ENCODE results near the gene TNS1.

TNS1 gene

DNA sequence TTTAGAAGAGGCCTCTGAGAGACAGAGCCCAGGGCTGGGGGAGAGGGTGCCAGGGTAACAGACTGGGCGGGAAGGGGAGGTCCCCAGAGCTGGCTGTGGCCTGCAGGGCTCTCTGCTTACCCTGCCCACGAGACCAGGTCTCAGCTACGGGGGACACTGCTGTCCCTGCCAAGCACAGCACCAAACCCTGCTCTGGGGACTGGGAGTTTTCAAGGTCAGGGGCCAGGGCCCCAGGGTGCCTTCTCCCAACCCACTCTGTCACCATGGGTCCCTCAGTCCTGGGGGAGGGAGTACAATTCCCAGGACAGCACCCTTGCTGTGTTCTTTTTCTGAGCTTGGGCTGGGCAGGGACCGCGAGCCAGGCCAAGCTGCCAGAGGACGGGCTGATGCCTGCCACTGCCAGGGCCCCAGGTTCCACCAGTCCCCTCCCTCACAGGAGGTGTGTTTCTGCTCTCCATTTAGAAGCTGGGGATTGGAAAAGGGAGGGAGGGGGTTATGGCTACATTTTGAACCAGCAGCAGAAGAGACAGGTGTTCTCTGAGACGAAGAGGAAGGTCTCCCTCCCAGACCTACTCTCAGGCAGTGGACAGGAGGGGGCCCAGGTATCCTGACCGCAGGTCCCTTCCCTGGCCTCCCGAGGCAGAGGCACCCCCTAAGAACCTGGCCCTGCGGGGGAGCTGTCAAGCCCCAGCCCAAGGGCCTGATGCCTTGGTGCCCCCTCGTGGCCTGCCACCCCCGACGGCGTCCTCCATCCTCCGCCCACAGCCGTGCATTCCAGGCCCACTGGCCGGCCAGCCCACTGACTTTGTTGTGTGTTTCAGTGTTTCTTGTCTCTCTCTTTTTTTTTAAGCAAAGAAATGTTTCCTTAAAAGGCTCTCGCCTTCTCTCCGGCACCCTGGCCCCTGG is 80.4 kb downstream of the TNS1 start:
- no peaks in the 10 kb centered on the region for H3K27me3 ChIP-seq (ENCODE audit: insufficient read depth, poor library complexity, severe bottlenecking)
- no peak overlapping the region for H3K4me3 ChIP-seq (replicated peaks; ENCODE audit: insufficient read depth, low read length)
- no peak for TF ChIP-seq GABPA (IDR thresholded peaks at IDR 0.05; ENCODE audit: low read depth)
- no peak for TF ChIP-seq SPI1 (IDR thresholded peaks at IDR 0.05; ENCODE audit: borderline replicate concordance, low read depth)
- no peak for TF ChIP-seq POLR2AphosphoS5 (IDR thresholded peaks at IDR 0.05; ENCODE audit: low read depth)
- TF ChIP-seq, protein P1, sequence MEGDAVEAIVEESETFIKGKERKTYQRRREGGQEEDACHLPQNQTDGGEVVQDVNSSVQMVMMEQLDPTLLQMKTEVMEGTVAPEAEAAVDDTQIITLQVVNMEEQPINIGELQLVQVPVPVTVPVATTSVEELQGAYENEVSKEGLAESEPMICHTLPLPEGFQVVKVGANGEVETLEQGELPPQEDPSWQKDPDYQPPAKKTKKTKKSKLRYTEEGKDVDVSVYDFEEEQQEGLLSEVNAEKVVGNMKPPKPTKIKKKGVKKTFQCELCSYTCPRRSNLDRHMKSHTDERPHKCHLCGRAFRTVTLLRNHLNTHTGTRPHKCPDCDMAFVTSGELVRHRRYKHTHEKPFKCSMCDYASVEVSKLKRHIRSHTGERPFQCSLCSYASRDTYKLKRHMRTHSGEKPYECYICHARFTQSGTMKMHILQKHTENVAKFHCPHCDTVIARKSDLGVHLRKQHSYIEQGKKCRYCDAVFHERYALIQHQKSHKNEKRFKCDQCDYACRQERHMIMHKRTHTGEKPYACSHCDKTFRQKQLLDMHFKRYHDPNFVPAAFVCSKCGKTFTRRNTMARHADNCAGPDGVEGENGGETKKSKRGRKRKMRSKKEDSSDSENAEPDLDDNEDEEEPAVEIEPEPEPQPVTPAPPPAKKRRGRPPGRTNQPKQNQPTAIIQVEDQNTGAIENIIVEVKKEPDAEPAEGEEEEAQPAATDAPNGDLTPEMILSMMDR (IDR thresholded peaks at IDR 0.05; ENCODE audit: insufficient read depth, low read length) = no peak
- TF ChIP-seq REST (IDR thresholded peaks at IDR 0.05; ENCODE audit: insufficient replicate concordance, low read depth) = no peak
- DNase-seq (ENCODE audit: low read depth in 1 of 2, low spot score in 1 of 2) = no peak
- no peak overlapping the region for H3K27ac ChIP-seq (replicated peaks)

DNA sequence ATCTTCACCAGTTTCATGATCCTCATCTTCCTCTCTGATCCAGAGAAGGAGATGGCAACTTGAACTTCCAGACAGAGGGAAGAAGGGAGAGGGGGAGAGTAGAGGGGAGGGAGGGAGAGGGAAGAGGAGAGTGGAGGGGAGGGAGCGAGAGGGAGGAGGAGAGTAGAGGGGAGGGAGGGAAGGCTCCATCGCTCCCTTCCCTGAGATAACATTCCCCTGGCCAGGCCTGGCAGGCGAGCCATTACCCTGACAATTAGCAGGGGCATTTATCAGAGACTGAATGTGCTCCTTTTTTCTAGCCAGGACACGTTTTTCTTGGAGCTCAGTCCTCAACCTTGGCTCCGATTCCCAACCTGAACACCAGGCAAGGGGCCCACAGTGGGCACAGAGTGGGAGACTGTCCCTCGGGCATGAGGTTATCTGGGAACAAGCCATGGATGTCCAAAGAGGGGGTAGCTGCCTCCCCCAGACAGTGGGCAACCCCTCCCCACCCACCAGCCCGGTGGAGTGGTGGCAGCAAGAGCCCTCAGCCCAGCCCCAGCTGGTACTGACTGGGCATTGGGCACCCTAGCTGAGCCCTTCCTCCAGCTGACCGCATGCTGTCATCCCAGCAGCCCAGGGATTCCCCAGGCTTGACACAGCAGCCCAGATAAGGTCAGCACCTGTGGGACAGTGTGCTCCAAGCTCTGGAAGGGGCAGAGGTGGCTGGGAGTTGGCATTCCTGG is 81.8 kb downstream of the TNS1 start:
- no peak for TF ChIP-seq GABPA (IDR thresholded peaks at IDR 0.05; ENCODE audit: low read depth)
- H3K27ac ChIP-seq (replicated peaks) = no peak overlapping the region
- H3K4me3 ChIP-seq (replicated peaks; ENCODE audit: insufficient read depth, low read length) = no peak overlapping the region
- H3K27me3 ChIP-seq (ENCODE audit: insufficient read depth, poor library complexity, severe bottlenecking) = no peaks in the 10 kb centered on the region
- no peak for DNase-seq (ENCODE audit: low read depth in 1 of 2, low spot score in 1 of 2)

- H3K27me3 ChIP-seq (ENCODE audit: insufficient read depth, poor library complexity, severe bottlenecking) = no peaks in the 10 kb centered on the region
- TF ChIP-seq, protein P1 (IDR thresholded peaks at IDR 0.05; ENCODE audit: insufficient read depth, low read length) = no peak
- TF ChIP-seq SPI1 (IDR thresholded peaks at IDR 0.05; ENCODE audit: borderline replicate concordance, low read depth) = no peak
- H3K4me3 ChIP-seq (replicated peaks; ENCODE audit: insufficient read depth, low read length) = no peak overlapping the region
- no peak for DNase-seq (ENCODE audit: low read depth in 1 of 2, low spot score in 1 of 2)
- H3K27ac ChIP-seq (replicated peaks) = no peak overlapping the region
Measured at GRCh38 chr2:217919781-217920351, 82.9 kb downstream of the TNS1 start.

DNA sequence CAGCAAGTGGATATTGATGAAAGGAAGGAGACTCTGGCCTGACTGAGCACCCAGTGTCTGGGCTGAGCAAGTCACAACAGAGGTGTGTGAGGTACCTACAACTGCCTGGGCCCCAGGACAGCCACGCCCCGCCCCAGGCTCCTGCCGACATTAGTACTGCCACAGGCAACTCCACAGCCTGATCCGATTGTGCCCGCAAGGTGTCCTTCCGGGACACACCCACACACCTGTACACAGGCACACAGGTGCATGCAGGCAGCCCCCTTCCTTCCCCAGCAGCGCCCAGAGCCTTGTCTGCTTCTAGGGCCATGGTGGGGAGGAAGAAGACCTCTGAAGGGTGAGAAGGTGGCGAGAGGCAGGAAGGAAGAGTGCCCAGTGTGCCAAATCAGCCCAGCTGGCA is 83.6 kb downstream of the TNS1 start:
- no peaks in the 10 kb centered on the region for H3K27me3 ChIP-seq (ENCODE audit: insufficient read depth, poor library complexity, severe bottlenecking)
- no peak overlapping the region for H3K27ac ChIP-seq (replicated peaks)
- no peak overlapping the region for H3K4me3 ChIP-seq (replicated peaks; ENCODE audit: insufficient read depth, low read length)
- DNase-seq (ENCODE audit: low read depth in 1 of 2, low spot score in 1 of 2) = no peak
- TF ChIP-seq POLR2AphosphoS5 (IDR thresholded peaks at IDR 0.05; ENCODE audit: low read depth) (no peak), SPI1 (IDR thresholded peaks at IDR 0.05; ENCODE audit: borderline replicate concordance, low read depth) (no peak), GABPA (IDR thresholded peaks at IDR 0.05; ENCODE audit: low read depth) (no peak), REST (IDR thresholded peaks at IDR 0.05; ENCODE audit: insufficient replicate concordance, low read depth) (no peak)
- TF ChIP-seq, protein P1 (IDR thresholded peaks at IDR 0.05; ENCODE audit: insufficient read depth, low read length) = no peak
